T-cell (primary cell): Measurements from ENCODE around the gene TEF. TPM values are rescaled to one million over a fixed set of nuclear protein-coding genes. Genes with fewer than 3 reads are reported as not detected.

ENCODE experiments used
- ATAC-seq, 4 experiments: fragments of 200-7000 bp in 3 of 4; fragments of 150-1000 bp in 1 of 4; cut with Tn5 transposase; replicated peaks in 1 of 4; 1 replicate in 3 of 4; 2 replicates in 1 of 4; pipeline ENCODE4 v1.10.0; 2021; ENCODE audit warnings: moderate library complexity in 3 of 4, mild to moderate bottlenecking in 2 of 4, moderate number of reproducible peaks in 1 of 4
- CTCF ChIA-PET, 2 donors: fragments of 300-600 bp; sonication (Branson Sonifier 250); formaldehyde crosslinking; loops; one replicate each; lab custom pipeline; 2022; ENCODE audit warnings: antibody characterized with exemption in 2 of 2; lab: Charles Lee
- POLR2A ChIA-PET, 2 donors: fragments of 300-600 bp; sonication (Branson Sonifier 250); formaldehyde crosslinking; loops; one replicate each; lab custom pipeline; 2022; ENCODE audit warnings: antibody characterized with exemption in 2 of 2; lab: Charles Lee
- DNase-seq, 35 experiments: peaks; one replicate each; pipeline versions ENCODE4 v3.0.0 to v3.0.0-alpha.2; 2013 to 2023
- H3K27ac ChIP-seq: one replicate; pipeline ENCODE4 v1.5.1; 2013; ENCODE audit warnings: low read length
- H3K27me3 ChIP-seq, 2 experiments: replicated peaks in 1 of 2; 1 replicate in 1 of 2; 2 replicates in 1 of 2; pipeline versions ENCODE4 v1.6.1 to v1.7.0; 2013; ENCODE audit warnings: low read length in 1 of 2, mixed read lengths in 1 of 2; ENCODE audit not compliant: control insufficient read depth in 2 of 2, insufficient read depth in 2 of 2; ENCODE audit errors: extremely low read depth in 1 of 2
- H3K36me3 ChIP-seq, 2 donors: 1 replicate in 1 of 2; 2 replicates in 1 of 2; pipeline versions ENCODE4 v1.6.1 to v1.7.0; 2013; ENCODE audit warnings: low read length in 1 of 2; ENCODE audit not compliant: control insufficient read depth in 2 of 2, insufficient read depth in 1 of 2; ENCODE audit errors: extremely low read depth in 1 of 2
- H3K4me1 ChIP-seq, 2 experiments: 1 replicate in 1 of 2; 2 replicates in 1 of 2; pipeline versions ENCODE4 v1.6.1 to v1.7.0; 2013; ENCODE audit warnings: low read length in 2 of 2, mixed read lengths in 1 of 2; ENCODE audit not compliant: insufficient read depth in 2 of 2, control insufficient read depth in 1 of 2; ENCODE audit errors: extremely low read depth in 1 of 2
- H3K4me3 ChIP-seq, 2 donors: 1 replicate in 1 of 2; 2 replicates in 1 of 2; pipeline versions ENCODE4 v1.5.1 to v1.7.0; 2013; ENCODE audit warnings: mild to moderate bottlenecking in 2 of 2, low read length in 1 of 2, moderate library complexity in 1 of 2; ENCODE audit not compliant: control insufficient read depth in 1 of 2; ENCODE audit errors: extremely low read depth in 1 of 2
- H3K9me3 ChIP-seq: 2 replicates; pipeline ENCODE4 v1.7.0; 2013
- H3K27ac Mint-ChIP-seq, 2 donors: one replicate each; pipeline ENCODE4 v1.8.0; 2020 to 2021; ENCODE audit warnings: mild to moderate bottlenecking in 2 of 2, mixed read lengths in 2 of 2
- H3K27me3 Mint-ChIP-seq, 2 donors: one replicate each; pipeline ENCODE4 v1.8.0; 2021 to 2022; ENCODE audit warnings: mixed read lengths in 2 of 2
- H3K36me3 Mint-ChIP-seq: one replicate; pipeline ENCODE4 v1.8.0; 2021; ENCODE audit warnings: mixed read lengths
- H3K4me1 Mint-ChIP-seq, 3 donors: one replicate each; pipeline ENCODE4 v1.8.0; 2020 to 2022; ENCODE audit warnings: mixed read lengths in 3 of 3, mild to moderate bottlenecking in 1 of 3
- H3K4me3 Mint-ChIP-seq, 3 donors: one replicate each; pipeline ENCODE4 v1.8.0; 2020 to 2022; ENCODE audit warnings: mild to moderate bottlenecking in 3 of 3, mixed read lengths in 3 of 3, moderate library complexity in 3 of 3
- H3K9me3 Mint-ChIP-seq, 3 donors: one replicate each; pipeline ENCODE4 v1.8.0; 2020 to 2022; ENCODE audit warnings: mixed read lengths in 3 of 3
- WGBS: methylation state at CpG from one replicate; pipeline ENCODE4 v1.1.5; 2013; ENCODE audit warnings: missing lambda C conversion rate; ENCODE audit not compliant: insufficient coverage; 5-methylcytosine and 5-hydroxymethylcytosine counted together
- total RNA-seq, 35 experiments: library from RNA in 6 of 35; stranded (reverse) in 6 of 35; fragments of 120-200 nt in 1 of 35; gene quantifications; one replicate each; pipeline versions ENCODE4 v1.2.1 to v1.2.4 and lab custom pipeline; 2013 to 2026

The TEF gene
- total RNA-seq, 5 donors from 2014 or later (not counting 1 experiment from before 2014, with no cell fraction given): 4.1 to 10.8 (median 4.6) TPM

DNA sequence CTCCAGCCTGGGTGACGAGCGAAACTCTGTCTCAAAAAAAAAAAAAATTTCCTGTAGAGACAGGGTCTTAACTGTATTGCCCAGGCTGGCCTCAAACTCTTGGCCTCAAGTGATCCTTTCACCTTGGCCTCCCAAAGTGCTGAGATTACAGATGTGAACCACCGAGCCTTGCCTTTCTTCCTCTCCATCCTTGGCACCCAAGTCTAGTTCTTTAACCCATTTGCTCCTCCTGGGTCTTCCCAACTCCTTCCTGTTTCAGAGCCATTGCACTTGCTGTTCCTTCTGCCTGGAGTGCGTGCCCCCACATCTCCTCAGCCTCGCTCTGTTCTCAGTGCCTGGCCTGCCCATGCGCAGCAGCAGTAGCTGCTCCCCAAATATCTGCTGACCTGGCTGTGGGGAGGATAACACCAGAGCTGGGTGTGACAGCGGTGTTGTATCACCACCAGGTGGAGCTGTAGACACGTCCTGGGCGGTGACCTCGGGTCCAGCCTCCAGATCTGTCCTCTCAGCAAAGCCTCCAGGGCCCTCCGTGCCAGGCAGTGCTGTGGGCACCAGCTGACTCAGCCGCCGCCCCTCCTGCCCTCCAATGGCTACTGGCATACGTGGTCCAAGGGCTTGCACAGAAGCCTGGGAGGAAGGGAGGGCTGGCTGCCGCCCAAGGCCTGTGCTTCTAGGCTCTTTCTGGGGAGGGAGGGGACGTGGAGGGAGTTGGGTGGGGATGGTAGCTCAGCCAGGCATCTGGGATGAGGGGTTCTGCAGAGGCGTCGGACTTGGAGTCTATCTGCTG is 22.0 kb downstream of the TEF start:
- Mint-ChIP-seq H3K4me1 (peaks cover 8 to 9% (median 9%) of the 10 kb centered on the region in 3 donors), H3K27me3 (no peaks in the 10 kb centered on the region), H3K27ac (no peak overlapping the region), H3K9me3 (no peaks in the 10 kb centered on the region), H3K4me3 (no peak overlapping the region), H3K36me3 (no peaks in the 10 kb centered on the region)
- POLR2A ChIA-PET: interaction anchor here in 1 of 2 donors (1.1 kb wide), 1 partner anchor 65 kb away, joined by 4 read pairs; the partner anchor contains the start of gene PHF5A
- H3K27me3 ChIP-seq: no peaks in the 10 kb centered on the region
- ATAC-seq (peak; percentile 96 to 99 (median 98)), DNase-seq (peak; percentile 55 to 91 (median 74))
- CTCF ChIA-PET: interaction anchor here (0.6 to 4.1 kb wide), 15 partner anchors 9 to 1113 kb away, joined by 3 to 42 read pairs (median 4); partner anchors contain the start of genes ACO2 (in 1 of the 2), DESI1 (in 1 of the 2), PHF5A (in 1 of the 2) and TEF (in 1 of the 2)
- no peak overlapping the region for H3K4me3 ChIP-seq
- no peaks in the 10 kb centered on the region for H3K36me3 ChIP-seq
- 27% methylated on average over 13 of the region's 18 CpGs for WGBS
- H3K4me1 ChIP-seq: peaks cover 2 to 16% of the 10 kb centered on the region in 2 experiments
- H3K27ac ChIP-seq: no peak overlapping the region
- H3K9me3 ChIP-seq: no peaks in the 10 kb centered on the region

DNA sequence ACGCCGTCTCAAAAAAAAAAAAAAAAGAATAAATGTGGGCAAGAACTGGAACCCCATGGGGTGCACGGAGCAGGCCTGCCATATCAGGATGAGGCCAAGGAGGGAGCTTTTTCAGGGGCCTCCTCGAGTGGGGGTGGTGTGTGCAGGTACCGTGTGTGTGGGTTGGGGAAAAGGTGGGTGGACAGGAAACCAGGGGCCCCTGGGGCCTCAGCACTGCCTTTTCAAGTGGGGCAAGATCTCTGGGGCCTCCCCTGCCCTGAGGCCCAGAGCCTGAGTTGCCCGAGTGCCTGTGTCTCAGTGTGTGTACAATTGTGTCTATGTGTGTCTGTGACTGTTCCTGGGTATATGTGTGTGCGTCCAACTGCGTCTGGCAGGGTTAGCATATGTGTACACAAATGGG is 23.8 kb downstream of the TEF start:
- no peaks in the 10 kb centered on the region for H3K9me3 Mint-ChIP-seq
- ATAC-seq: no peak
- Histone ChIP-seq H3K4me1 (peaks cover 2 to 16% of the 10 kb centered on the region in 2 experiments), H3K9me3 (no peaks in the 10 kb centered on the region), H3K27me3 (no peaks in the 10 kb centered on the region), H3K4me3 (no peak overlapping the region), H3K36me3 (no peaks in the 10 kb centered on the region), H3K27ac (no peak overlapping the region)
- no peak overlapping the region for H3K4me3 Mint-ChIP-seq
- ChIA-PET CTCF (interaction anchor here (0.6 to 0.8 kb wide), 3 partner anchors 123 to 970 kb away, joined by 3 to 4 read pairs (median 3); no protein-coding TSS in a partner anchor), POLR2A (interaction anchor here in 1 of 2 donors (0.7 kb wide), 1 partner anchor 563 kb away, joined by 7 read pairs; no protein-coding TSS in a partner anchor)
- no peak overlapping the region for H3K27ac Mint-ChIP-seq
- no peak for DNase-seq
- peaks cover 9 to 13% (median 11%) of the 10 kb centered on the region in 3 donors for H3K4me1 Mint-ChIP-seq
- 32% methylated on average over 6 of the region's 8 CpGs for whole genome bisulfite sequencing
- H3K36me3 Mint-ChIP-seq: no peaks in the 10 kb centered on the region
- no peaks in the 10 kb centered on the region for H3K27me3 Mint-ChIP-seq

DNA sequence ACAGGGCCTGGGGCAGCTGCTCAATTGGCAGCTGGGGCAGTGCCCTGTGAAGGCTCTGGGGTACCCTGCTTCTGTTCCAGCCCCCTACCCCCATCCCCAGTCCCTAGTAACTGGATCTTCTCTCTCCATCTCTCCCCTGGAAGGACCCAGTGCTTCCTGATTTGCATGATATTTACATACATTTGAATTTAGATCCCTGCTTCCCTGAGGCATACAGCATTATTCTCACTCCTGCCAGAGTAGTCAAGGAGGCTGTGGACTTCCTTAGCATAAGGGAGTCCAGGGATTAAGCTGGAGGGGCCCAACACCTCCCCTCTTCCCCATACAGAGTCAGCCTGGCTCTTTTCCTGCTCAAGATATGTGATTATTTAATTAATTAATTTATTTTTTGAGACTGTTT is 24.7 kb downstream of the TEF start:
- no peak for ATAC-seq
- H3K4me3 Mint-ChIP-seq: no peak overlapping the region
- H3K9me3 Mint-ChIP-seq: no peaks in the 10 kb centered on the region

DNA sequence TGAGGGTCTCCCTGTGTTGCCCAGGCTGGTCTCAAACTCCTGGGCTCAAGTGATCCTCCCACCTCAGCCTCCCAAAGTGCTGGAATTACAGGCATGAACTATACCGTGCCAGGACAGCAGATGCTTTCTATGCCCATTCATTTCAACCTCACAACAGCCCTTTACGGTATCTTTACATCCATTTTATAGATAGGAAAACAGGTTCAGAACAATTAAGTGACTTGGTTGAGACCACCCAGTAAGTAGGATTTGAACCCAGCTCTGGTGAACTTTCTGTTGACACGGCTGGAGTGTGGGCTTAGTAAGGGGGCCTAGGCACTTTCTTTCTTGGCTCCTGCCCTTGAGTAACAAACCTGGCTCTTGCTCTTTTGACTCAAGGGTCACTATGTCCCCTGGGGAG is 25.7 kb downstream of the TEF start:
- H3K27ac ChIP-seq: no peak overlapping the region
- no peak for DNase-seq
- H3K4me1 ChIP-seq: peaks cover 4 to 34% of the 10 kb centered on the region in 2 experiments
- no peaks in the 10 kb centered on the region for H3K9me3 ChIP-seq
- WGBS: 100% methylated on average over 1 of the region's 3 CpGs
- POLR2A ChIA-PET: interaction anchor here in 1 of 2 donors (0.7 kb wide), 1 partner anchor 29 kb away, joined by 16 read pairs; no protein-coding TSS in a partner anchor
- H3K4me1 Mint-ChIP-seq: peaks cover 23 to 30% (median 23%) of the 10 kb centered on the region in 3 donors
- H3K9me3 Mint-ChIP-seq: no peaks in the 10 kb centered on the region
- H3K36me3 ChIP-seq: no peaks in the 10 kb centered on the region
- no peak for ATAC-seq
- no peaks in the 10 kb centered on the region for H3K27me3 ChIP-seq
- no peaks in the 10 kb centered on the region for H3K27me3 Mint-ChIP-seq
- H3K4me3 Mint-ChIP-seq: no peak overlapping the region
- CTCF ChIA-PET: interaction anchor here in 1 of 2 donors (0.6 kb wide), 1 partner anchor 12 kb away, joined by 3 read pairs; no protein-coding TSS in a partner anchor
- H3K36me3 Mint-ChIP-seq: no peaks in the 10 kb centered on the region
- no peak overlapping the region for H3K27ac Mint-ChIP-seq
- no peak overlapping the region for H3K4me3 ChIP-seq

More for the DNA sequence above, 24.7 kb downstream of the TEF start:
- Mint-ChIP-seq H3K36me3 (no peaks in the 10 kb centered on the region), H3K4me1 (peaks cover 15 to 21% (median 16%) of the 10 kb centered on the region in 3 donors), H3K27ac (no peak overlapping the region), H3K27me3 (no peaks in the 10 kb centered on the region)
- DNase-seq: no peak
- ChIA-PET POLR2A (no interaction called here), CTCF (interaction anchor here in 1 of 2 donors (0.7 kb wide), 1 partner anchor 54 kb away, joined by 3 read pairs; no protein-coding TSS in a partner anchor)
- H3K4me1 ChIP-seq: peaks cover 2 to 24% of the 10 kb centered on the region in 2 experiments
- H3K9me3 ChIP-seq: no peaks in the 10 kb centered on the region
- H3K4me3 ChIP-seq: no peak overlapping the region
- no peaks in the 10 kb centered on the region for H3K36me3 ChIP-seq
- no peak overlapping the region for H3K27ac ChIP-seq
- no peaks in the 10 kb centered on the region for H3K27me3 ChIP-seq

DNA sequence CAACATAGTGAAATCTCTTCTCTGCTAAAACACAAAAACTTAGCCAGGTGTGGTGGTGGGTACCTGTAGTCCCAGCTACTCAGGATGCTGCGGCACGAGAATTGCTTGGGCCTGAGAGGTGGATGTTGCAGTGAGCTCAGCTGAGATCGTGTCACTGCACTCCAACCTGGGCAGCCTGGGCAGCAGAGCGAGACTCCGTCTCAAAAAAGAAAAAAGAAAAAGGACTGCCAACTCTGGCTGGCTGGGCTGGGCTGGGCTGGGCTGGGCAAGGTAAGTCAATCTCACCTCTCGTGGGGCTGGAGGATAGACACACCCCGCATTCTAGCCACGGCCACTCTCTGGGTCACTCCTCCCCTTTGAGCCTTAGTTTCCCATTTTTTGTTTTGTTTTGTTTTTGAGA is 26.9 kb downstream of the TEF start:
- Mint-ChIP-seq H3K27me3 (no peaks in the 10 kb centered on the region), H3K4me1 (peaks cover 26 to 31% (median 28%) of the 10 kb centered on the region in 3 donors), H3K9me3 (no peaks in the 10 kb centered on the region), H3K36me3 (no peaks in the 10 kb centered on the region), H3K27ac (no peak overlapping the region), H3K4me3 (no peak overlapping the region)
- Histone ChIP-seq H3K4me1 (peaks cover 9 to 40% of the 10 kb centered on the region in 2 experiments), H3K9me3 (no peaks in the 10 kb centered on the region), H3K4me3 (no peak overlapping the region), H3K36me3 (no peaks in the 10 kb centered on the region), H3K27me3 (no peaks in the 10 kb centered on the region), H3K27ac (no peak overlapping the region)
- ChIA-PET CTCF (no interaction called here), POLR2A (interaction anchor here in 1 of 2 donors (0.6 kb wide), 2 partner anchors 364 to 532 kb away, joined by 3 to 4 read pairs; no protein-coding TSS in a partner anchor)
- no peak for DNase-seq
- 97% methylated on average over 5 of the region's 8 CpGs for WGBS
- no peak for ATAC-seq

DNA sequence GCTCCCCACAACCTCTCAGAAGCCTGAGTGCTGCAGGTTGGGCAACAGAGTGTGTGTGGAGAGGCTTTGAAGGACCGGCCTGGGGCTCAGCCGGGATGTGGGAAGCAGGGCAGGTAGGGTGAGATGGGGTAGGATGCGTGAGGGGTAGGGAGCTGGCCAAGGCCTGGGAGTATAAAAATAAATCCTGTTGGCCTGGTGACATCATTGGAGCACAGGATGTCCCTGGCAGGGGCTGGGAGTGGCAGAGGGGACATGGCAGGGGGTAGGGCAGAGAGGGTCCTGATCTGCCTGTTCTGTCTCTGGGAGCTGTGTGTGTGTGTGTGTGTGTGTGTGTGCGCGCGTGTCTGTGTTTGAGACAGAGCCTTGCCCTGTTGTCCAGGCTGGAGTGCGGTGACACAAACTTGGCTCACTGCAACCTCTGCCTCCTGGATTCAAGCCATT is 28.6 kb downstream of the TEF start:
- WGBS: 84% methylated on average over 5 of the region's 7 CpGs
- H3K4me1 ChIP-seq: peaks cover 18 to 48% of the 10 kb centered on the region in 2 experiments
- Mint-ChIP-seq H3K27ac (peak overlapping the region; percentile 67 to 87), H3K4me1 (peaks cover 34 to 37% (median 36%) of the 10 kb centered on the region in 3 donors), H3K4me3 (no peak overlapping the region), H3K27me3 (no peaks in the 10 kb centered on the region), H3K36me3 (no peaks in the 10 kb centered on the region), H3K9me3 (no peaks in the 10 kb centered on the region)
- H3K36me3 ChIP-seq: no peaks in the 10 kb centered on the region
- CTCF ChIA-PET: interaction anchor here in 1 of 2 donors (0.6 to 0.7 kb wide), 2 partner anchors 88 to 511 kb away, joined by 4 to 6 read pairs; no protein-coding TSS in a partner anchor
- DNase-seq: no peak
- no peaks in the 10 kb centered on the region for H3K27me3 ChIP-seq
- H3K9me3 ChIP-seq: no peaks in the 10 kb centered on the region
- POLR2A ChIA-PET: no interaction called here
- H3K27ac ChIP-seq: peak overlapping the region; percentile 10
- no peak overlapping the region for H3K4me3 ChIP-seq
- ATAC-seq: no peak
